Measurements from ENCODE around the gene LAMC1. TPM values are rescaled to one million over a fixed set of nuclear protein-coding genes. Genes with fewer than 3 reads are reported as not detected.
A peak's percentile ranks its signal among the peaks of the same experiment; 100 is the strongest.

LAMC1 gene
- total and polyA plus RNA-seq, 2 of the 4 experiments (the other 2 are of a cell fraction) = 249 to 394 TPM

DNA sequence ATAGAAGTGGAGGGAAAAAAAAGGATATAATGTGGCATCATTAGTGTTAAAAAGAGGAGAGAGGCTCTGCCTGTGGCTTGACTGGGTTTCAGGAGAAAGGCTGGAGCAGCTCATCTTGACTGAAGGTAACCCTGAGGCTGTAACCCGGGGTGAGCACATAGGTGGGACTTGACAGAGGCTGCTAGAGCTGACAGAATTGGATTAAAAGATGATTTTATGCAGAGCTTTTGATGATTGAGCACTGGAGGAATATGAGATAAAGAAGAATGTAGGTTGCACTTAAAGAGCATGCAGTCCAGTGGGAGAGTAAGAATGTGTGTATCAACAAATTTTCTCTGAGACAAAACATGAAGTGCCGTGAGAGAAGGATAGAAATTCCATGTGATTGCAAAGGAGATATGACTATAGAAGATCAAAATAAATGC is 17.3 kb downstream of the LAMC1 start:
- no peak overlapping the region for H2BK5ac ChIP-seq (ENCODE audit: low read depth, low read length, poor library complexity, severe bottlenecking)
- H4K5ac ChIP-seq (ENCODE audit: low read depth, low read length) = peak overlapping the region; percentile 38; the same call in 1 of the 2 replicates
- no peak overlapping the region for H4K91ac ChIP-seq (ENCODE audit: insufficient read depth, low read depth, low read length)
- in situ Hi-C loops (cut with MboI; ENCODE audit: low sequenced_read_pairs) (no loop called here), dilution Hi-C loops (cut with HindIII; ENCODE audit: low sequenced_read_pairs, unreplicated experiment) (no loop called here), intact Hi-C loops (cut with micrococcal nuclease) (loop anchor here (2.0 kb wide), 1 partner anchor 56 kb away; no protein-coding TSS in a partner anchor)
- H3K4ac ChIP-seq (ENCODE audit: low read depth, low read length) = no peak overlapping the region; the same call in 1 of the 2 replicates
- 35% methylated on average over 2 of the region's 2 CpGs; no CpG with 5 or more reads in 1 of the 2 experiments for WGBS, 2 experiments (ENCODE audit: extremely low coverage in 2 of 2, insufficient read length in 1 of 2)
- H3K79me1 ChIP-seq (ENCODE audit: low read depth in 1 of 2, low read length in 2 of 2) = peaks cover 7 to 70% of the 10 kb centered on the region in 2 experiments
- peaks cover 90% of the 10 kb centered on the region for H4K20me1 ChIP-seq (ENCODE audit: insufficient read depth, low read length)
- H2AFZ ChIP-seq (replicated peaks; ENCODE audit: low read length, poor library complexity) = no peak overlapping the region
- DNase-seq (no peak), ATAC-seq (ENCODE audit: low read depth) (peak; percentile 8)
- H3K56ac ChIP-seq (ENCODE audit: extremely low read depth, insufficient read depth, low read length) = no peak overlapping the region
- H3K4me2 ChIP-seq (ENCODE audit: low read depth, low read length) = peak overlapping the region; percentile 57
- no peak overlapping the region for H2AK5ac ChIP-seq (ENCODE audit: low read depth, low read length)
- H3K4me1 ChIP-seq (ENCODE audit: control insufficient read depth, insufficient read depth, low read length) = peaks cover 28% of the 10 kb centered on the region
- peaks cover 4% of the 10 kb centered on the region for H3K36me3 ChIP-seq (ENCODE audit: control insufficient read depth, insufficient read depth, low read length)
- H3K9ac ChIP-seq (ENCODE audit: low read depth, low read length) = 0 out of 2 replicates have a peak overlapping the region, but pooled peaks have one; percentile 11
- H3K4me3 ChIP-seq (ENCODE audit: insufficient read depth, low read depth, low read length) = no peak overlapping the region
- ChIA-PET POLR2A (ENCODE audit: unreplicated experiment) (no interaction called here), CTCF (interaction anchor here (0.5 to 1.0 kb wide), 2 partner anchors 30 to 92 kb away, joined by 3 to 4 read pairs; no protein-coding TSS in a partner anchor)
- H2BK15ac ChIP-seq (ENCODE audit: low read depth, low read length) = no peak overlapping the region
- H3K27ac ChIP-seq (ENCODE audit: insufficient read depth, low read length) = peak overlapping the region; percentile 70
- H3K9me1 ChIP-seq (ENCODE audit: insufficient read depth, low read length) = peaks cover 16% of the 10 kb centered on the region
- BruUV-seq (replicated peaks) = no TSS peak
- no peak overlapping the region for H3K23ac ChIP-seq (ENCODE audit: low read depth, low read length)
- no peak overlapping the region for H2AK9ac ChIP-seq (replicated peaks; ENCODE audit: low read depth, low read length, poor library complexity)
- H4K8ac ChIP-seq (ENCODE audit: low read depth in 2 of 2, low read length in 2 of 2) = no peak overlapping the region
- peak overlapping the region; percentile 67; the same call in 1 of the 2 replicates for H3K18ac ChIP-seq (ENCODE audit: low read depth, low read length)
- H3K9me3 ChIP-seq (ENCODE audit: control insufficient read depth, insufficient read depth, low read length) = no peaks in the 10 kb centered on the region
- H3K14ac ChIP-seq (replicated peaks; ENCODE audit: low read depth, low read length) = peak overlapping the region; percentile 51
- no peak overlapping the region for H2BK120ac ChIP-seq (ENCODE audit: low read depth, low read length)
- no peaks in the 10 kb centered on the region for H3K27me3 ChIP-seq (ENCODE audit: control insufficient read depth, insufficient read depth, low read length)
- TF ChIP-seq FOS (IDR thresholded peaks at IDR 0.05; ENCODE audit: low read depth, low read length) (no peak), MAZ (IDR thresholded peaks at IDR 0.05; ENCODE audit: borderline replicate concordance, low read depth, low read length) (no peak), CHD1 (IDR thresholded peaks at IDR 0.05; ENCODE audit: low read depth, low read length) (no peak), SMC3 (IDR thresholded peaks at IDR 0.05; ENCODE audit: low read depth, low read length) (no peak), CEBPB (IDR thresholded peaks at IDR 0.05; ENCODE audit: low read depth, low read length) (no peak)
- TF ChIP-seq, protein P1, sequence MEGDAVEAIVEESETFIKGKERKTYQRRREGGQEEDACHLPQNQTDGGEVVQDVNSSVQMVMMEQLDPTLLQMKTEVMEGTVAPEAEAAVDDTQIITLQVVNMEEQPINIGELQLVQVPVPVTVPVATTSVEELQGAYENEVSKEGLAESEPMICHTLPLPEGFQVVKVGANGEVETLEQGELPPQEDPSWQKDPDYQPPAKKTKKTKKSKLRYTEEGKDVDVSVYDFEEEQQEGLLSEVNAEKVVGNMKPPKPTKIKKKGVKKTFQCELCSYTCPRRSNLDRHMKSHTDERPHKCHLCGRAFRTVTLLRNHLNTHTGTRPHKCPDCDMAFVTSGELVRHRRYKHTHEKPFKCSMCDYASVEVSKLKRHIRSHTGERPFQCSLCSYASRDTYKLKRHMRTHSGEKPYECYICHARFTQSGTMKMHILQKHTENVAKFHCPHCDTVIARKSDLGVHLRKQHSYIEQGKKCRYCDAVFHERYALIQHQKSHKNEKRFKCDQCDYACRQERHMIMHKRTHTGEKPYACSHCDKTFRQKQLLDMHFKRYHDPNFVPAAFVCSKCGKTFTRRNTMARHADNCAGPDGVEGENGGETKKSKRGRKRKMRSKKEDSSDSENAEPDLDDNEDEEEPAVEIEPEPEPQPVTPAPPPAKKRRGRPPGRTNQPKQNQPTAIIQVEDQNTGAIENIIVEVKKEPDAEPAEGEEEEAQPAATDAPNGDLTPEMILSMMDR (conservative IDR thresholded peaks at IDR 0.05; ENCODE audit: low read depth, low read length) = no peak
- no peak overlapping the region for H2BK20ac ChIP-seq (ENCODE audit: low read depth, low read length)

Measured in IMR-90 (cell line).